Stimulated activated CD4-positive, alpha-beta T cell treated with anti-CD3 and anti-CD28 coated beads, Interleukin-1b, Interleukin-23, amount 100 ng/mL, for 1 hour (primary cell): ENCODE results near the gene SESN1.

Source experiments
- DNase-seq, 2 donors: peaks; one replicate each; pipeline ENCODE4 v3.0.0-alpha.2; 2020; ENCODE audit warnings: low read depth in 2 of 2

The SESN1 gene

GRCh38 chr6:108961077-108961476 lies 133.6 kb downstream of the SESN1 start:
- no peak for DNase-seq

GRCh38 chr6:108960601-108961000 lies 134.0 kb downstream of the SESN1 start:
- DNase-seq: no peak

DNA sequence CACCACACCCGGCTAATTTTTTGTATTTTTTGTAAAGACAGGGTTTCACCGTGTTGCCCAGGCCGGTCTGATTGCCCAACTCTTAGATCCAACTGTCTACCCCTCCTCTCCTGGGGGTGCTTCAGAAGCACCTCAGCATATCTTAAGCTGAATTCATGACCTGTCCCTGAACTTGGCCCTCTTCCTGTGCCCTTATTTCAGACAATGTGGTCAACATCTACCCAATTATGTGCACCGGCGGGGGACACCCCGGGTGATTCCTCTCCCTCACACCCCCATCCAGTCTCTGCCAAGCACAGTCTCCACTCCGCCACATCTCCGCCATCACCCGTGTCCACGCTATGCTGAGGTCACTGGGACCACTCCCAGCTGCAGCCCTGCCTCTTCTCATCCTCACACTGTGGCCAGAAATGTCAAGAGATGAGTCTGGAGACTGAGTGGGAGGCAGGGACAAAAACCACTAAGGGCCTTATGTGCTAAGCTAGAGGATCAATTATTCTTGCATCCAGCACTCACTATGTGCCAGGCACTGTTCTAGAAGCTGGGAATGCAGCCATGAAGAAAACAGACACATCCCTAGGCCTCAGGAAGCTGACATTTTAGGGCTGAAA lies 134.6 kb downstream of the SESN1 start:
- no peak for DNase-seq

DNA sequence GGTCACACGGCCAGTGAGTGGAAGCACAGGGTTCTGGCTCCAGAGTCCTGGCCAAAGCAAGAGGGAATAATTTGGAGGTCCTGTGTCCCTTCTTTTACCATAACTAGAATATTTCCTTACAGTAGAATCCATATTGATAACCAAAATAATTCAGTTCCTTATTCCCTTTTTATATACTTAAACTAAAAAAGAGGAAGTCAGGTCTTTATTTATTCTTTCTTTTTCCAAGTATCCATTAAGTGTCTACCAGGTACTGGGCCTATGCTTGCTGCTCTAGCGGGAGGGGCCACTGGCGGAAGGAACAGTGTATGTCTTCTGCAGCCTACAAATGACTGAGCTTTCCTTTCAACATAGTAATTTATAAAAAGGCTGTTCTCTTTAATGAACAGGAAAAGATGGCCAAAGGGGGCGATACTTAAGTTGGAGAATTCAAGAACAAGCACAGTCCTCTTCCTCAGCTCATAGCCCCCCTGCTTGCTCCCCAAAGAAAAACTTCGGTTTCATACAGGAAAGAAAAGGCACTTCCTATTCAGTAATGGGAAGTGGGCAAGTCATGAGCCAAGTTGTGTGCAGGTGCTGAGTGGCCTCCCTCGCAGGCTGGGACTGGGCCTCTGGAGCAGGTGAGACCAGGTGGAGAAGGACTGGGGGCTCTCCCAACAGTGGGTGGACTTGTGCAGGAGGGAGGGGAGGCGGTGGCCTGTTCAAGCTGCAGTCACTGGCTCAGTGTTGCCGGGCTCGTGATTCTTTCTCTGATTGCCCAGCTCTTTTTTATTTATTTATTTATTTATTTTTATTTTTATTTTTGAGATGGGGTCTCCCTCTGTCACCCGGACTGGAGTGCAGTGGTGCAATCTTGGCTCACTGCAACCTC lies 135.5 kb downstream of the SESN1 start:
- no peak for DNase-seq

GRCh38 chr6:108957221-108957620 lies 137.4 kb downstream of the SESN1 start:
- DNase-seq: no peak

DNA sequence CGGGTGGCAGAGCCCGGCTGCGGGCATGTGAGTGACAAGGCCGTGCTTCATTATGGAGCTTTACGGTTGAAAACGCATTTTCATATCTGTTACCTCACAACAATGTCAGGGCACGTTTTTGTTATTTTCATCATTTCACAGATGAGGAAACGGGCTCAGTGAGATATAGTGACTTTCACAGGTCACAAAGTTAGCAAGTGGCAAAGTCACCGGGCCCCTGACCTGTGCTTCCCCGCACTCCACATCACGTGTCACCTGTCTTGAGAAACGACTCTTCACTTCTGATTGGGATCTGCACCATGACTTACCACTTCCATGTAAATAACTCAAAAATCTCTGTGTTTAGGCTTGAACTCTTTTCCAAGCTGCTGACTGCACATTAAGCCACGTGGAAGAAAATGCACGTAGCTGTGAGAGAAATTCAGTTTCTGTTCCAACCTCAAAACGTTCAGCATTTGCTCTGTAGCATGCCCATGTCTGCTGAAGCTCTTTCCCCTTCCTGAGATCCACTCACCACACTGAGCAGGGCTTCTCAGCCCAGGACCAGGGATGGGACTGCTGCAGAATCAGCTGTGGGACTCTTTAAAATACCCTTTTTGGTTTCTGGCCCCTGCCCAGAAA lies 139.2 kb downstream of the SESN1 start:
- no peak for DNase-seq

DNA sequence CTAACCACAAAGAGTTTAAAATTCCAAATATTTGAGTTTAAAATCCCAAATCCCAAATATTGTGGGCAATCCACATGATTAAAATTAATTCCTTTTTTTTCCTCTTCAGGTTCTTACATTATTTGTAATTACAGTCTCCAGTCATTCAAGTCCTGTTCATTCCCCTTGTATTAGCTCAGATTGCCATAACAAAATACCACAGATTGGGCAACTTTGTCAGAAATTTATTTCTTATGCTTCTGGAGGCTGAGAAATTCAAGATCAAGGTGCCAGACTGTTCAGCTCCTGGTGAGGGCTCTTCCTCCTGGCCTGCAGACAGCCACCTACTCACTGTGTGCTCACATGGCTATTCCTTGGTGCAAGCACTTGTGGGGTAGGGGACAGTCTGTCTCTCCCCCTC lies 141.0 kb downstream of the SESN1 start:
- no peak for DNase-seq

DNA sequence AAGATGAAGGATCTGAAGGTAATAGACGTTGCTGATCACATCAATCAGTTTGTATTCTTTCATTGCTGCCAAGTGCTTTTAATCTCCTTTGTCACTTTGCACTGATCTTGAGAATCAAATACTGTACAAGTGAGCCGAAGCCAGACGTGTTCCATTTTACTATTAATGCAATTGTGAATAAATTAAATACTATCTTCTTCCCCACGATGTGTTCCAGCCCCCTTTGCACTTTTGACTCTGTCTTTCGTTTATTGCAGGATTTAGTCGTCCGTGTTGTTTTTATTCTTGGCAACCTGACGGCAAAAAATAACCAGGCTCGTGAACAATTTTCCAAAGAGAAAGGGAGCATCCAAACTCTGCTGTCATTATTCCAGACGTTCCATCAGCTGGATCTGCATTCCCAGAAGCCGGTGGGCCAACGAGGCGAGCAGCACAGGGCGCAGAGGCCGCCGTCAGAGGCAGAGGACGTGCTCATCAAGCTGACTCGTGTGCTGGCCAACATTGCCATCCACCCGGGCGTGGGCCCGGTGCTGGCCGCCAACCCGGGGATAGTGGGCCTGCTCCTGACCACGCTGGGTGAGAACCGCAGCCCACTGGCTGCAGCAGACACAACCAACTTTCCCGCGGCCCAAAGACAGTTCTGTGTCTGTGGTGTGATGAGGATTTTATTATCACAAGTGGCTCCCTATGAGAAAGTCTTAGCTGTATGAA lies 141.7 kb downstream of the SESN1 start:
- no peak for DNase-seq

DNA sequence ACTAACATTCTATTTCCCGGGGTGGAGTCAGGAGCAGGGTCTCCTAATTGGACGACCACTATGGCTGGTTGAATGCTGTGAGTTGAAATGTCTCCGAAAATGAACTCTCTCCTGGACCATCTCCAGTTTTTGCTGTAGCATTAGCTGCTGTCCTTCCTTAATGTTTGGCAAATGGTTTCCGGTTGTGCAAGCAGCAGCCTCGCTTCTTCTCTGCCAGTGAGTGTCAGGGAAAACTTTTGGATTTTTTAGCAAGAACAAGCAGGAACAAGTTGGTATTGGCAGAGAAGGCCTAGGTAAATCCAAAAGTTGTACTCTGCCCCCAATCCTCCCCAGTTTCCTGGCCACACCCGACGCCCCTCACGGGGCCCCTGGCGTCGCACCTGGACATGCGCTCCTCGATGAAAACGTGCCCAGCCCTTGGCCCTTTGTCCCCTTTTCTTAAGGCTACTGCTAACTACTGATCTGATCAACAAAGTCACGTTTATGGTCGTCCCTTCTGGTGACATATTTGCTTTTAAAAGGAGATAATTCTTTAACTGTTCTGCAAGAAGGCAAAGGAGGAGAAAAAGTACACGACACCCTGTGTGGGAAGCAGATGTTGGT lies 143.2 kb downstream of the SESN1 start:
- no peak for DNase-seq

- no peak for DNase-seq
These were observed 146.4 kb downstream of the SESN1 start for GRCh38 chr6:108948181-108948661.

GRCh38 chr6:108947114-108947854 lies 147.4 kb downstream of the SESN1 start:
- DNase-seq: no peak

DNA sequence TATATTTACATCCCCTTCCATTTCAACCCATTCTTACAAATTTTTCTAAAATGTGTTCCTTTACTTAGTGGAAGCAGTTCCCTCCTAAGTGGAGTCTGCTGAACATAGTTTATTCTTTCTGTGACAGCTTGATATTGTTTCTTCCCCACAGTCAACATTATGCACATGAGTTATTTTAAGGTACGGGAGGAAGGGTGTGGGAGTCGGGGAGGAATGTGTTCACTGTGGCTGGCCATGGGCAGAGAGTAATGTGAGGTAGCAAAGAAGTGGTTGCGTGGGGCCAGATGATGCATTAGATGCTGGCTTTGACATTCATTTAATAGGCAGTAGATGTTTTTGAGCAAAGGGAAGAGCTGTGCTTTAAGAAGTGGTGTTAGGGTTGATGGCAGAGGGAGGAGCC lies 148.0 kb downstream of the SESN1 start:
- DNase-seq: no peak

GRCh38 chr6:108945681-108946159 lies 148.9 kb downstream of the SESN1 start:
- no peak for DNase-seq

- no peak for DNase-seq
These were observed 149.7 kb downstream of the SESN1 start for GRCh38 chr6:108944707-108945680.

- DNase-seq: no peak
These were observed 150.6 kb downstream of the SESN1 start for GRCh38 chr6:108944071-108944470.

GRCh38 chr6:108942556-108943492 lies 151.8 kb downstream of the SESN1 start:
- DNase-seq: peak; percentile 17 to 25

- no peak for DNase-seq
These were observed 152.8 kb downstream of the SESN1 start for GRCh38 chr6:108941859-108942258.

DNA sequence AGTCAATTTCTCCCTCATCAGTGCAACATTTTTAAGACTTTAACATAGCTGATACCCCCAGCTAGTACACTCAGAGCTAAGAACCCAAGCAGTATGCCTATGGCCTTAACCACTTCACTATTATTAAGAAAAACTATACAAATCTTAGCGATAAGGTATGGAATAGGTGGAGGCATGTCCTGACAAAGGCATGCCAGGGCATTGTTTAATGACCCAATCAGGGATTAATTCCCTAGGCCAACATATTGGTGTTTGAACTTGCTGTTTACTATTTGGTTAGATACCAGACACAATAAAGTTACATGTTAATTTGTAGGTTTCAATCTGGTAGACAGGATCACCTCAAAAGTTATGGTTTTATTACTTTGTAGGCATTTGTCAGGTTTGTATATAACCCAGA lies 153.4 kb downstream of the SESN1 start:
- no peak for DNase-seq
